Tibial nerve (tissue), 4 donors: ENCODE data around the gene C14orf93. TPM values are rescaled to one million over a fixed set of nuclear protein-coding genes. Genes with fewer than 3 reads are reported as not detected.

Source experiments
- total RNA-seq, 4 donors: library from RNA; depleted of rRNA; stranded (reverse); fragments of >200 nt; gene quantifications; one replicate each; pipeline ENCODE4 v1.1.0, GENCODE V29; 2016

Gene C14orf93
- total RNA-seq, 4 donors from 2014 or later = 8.4 to 18.6 (median 9.5) TPM

Other genes starting within 250 kb of the C14orf93 start
- gene OXA1L, start 243.5 kb downstream of the C14orf93 start, total RNA-seq = 10 to 100 TPM; 65.5 to 79.6 (median 69.6) TPM
- 10 to 100 TPM in 3 of 4 donors, 1 to 10 TPM in 1; 8.4 to 39.8 (median 19.0) TPM for gene SLC7A7, start 194.7 kb downstream of the C14orf93 start, total RNA-seq
- gene MRPL52, start 180.3 kb downstream of the C14orf93 start, total RNA-seq = 10 to 100 TPM; 26.7 to 44.0 (median 30.2) TPM
- 100 to 1,000 TPM; 101 to 222 (median 145) TPM for gene MMP14, start 173.6 kb downstream of the C14orf93 start, total RNA-seq
- 100 to 1,000 TPM in 2 of 4 donors, 10 to 100 TPM in 2; 82.3 to 151 (median 97.0) TPM for gene LRP10, start 138.4 kb downstream of the C14orf93 start, total RNA-seq
- under 1 TPM in 2 of 4 donors, not detected in 2; 0.42 to 0.44 TPM for gene REM2, start 126.9 kb downstream of the C14orf93 start, total RNA-seq
- gene RBM23, start 91.0 kb downstream of the C14orf93 start, total RNA-seq = 100 to 1,000 TPM in 3 of 4 donors, 10 to 100 TPM in 1; 81.9 to 633 (median 298) TPM
- 10 to 100 TPM; 60.6 to 82.5 (median 76.8) TPM for gene PRMT5, start 80.8 kb downstream of the C14orf93 start, total RNA-seq
- gene HAUS4, start 53.1 kb downstream of the C14orf93 start, total RNA-seq = 100 to 1,000 TPM in 1 of 4 donors, 10 to 100 TPM in 3; 52.1 to 104 (median 74.3) TPM
- gene AJUBA, start 27.6 kb downstream of the C14orf93 start, total RNA-seq = 10 to 100 TPM; 22.8 to 33.5 (median 28.4) TPM
- gene PSMB5, start 24.8 kb upstream of the C14orf93 start, total RNA-seq = 100 to 1,000 TPM in 3 of 4 donors, 10 to 100 TPM in 1; 90.2 to 154 (median 113) TPM
- not detected for gene PSMB11, start 32.1 kb upstream of the C14orf93 start, total RNA-seq
- 10 to 100 TPM in 1 of 4 donors, 1 to 10 TPM in 3; 3.9 to 11.1 (median 6.0) TPM for gene CDH24, start 47.4 kb upstream of the C14orf93 start, total RNA-seq
- 100 to 1,000 TPM in 3 of 4 donors, 10 to 100 TPM in 1; 96.5 to 143 (median 108) TPM for gene ACIN1, start 85.0 kb upstream of the C14orf93 start, total RNA-seq
- 10 to 100 TPM; 15.5 to 35.1 (median 21.7) TPM for gene C14orf119, start 85.4 kb upstream of the C14orf93 start, total RNA-seq
- not detected for gene CIROP, start 94.8 kb upstream of the C14orf93 start, total RNA-seq
- not detected for gene CEBPE, start 109.1 kb upstream of the C14orf93 start, total RNA-seq
- gene SLC7A8, start 173.5 kb upstream of the C14orf93 start, total RNA-seq = 10 to 100 TPM; 26.2 to 41.4 (median 37.5) TPM
- not detected for gene RNF212B, start 227.8 kb upstream of the C14orf93 start, total RNA-seq